C4-2B (cell line): ENCODE measurements around the gene MTM1.

Source experiments
- H3K27ac ChIP-seq: fragments of 450-650 bp; 2 replicates; pipeline ENCODE4 v1.5.1; 2017
- ZFX ChIP-seq: fragments of 450-650 bp; IDR thresholded peaks from 2 replicates; pipeline ENCODE4 v1.6.1; 2017
- TF ChIP-seq, protein P1 (sequence below): fragments of 450-650 bp; conservative IDR thresholded peaks from 2 replicates; pipeline ENCODE4 v1.5.1; 2017; ENCODE audit warnings: mild to moderate bottlenecking

Gene MTM1

DNA sequence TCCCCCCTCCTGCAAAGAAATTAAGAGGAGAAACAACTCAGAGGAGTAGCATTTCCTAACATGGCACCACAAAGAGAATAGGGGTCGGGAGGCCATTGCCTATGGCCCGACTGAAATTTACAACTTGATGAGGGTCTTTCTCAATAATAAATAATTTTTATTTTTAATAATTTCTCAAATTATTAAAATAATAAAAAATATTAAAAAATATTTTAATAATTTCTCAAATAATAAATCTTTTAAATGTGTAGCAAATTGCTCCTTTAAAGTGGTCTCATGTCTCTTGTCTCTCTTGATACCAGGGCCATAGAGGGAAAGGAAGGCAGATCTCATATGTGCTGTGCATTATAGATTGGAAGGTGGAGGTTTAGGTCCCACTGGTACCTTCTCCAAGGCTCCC lies 75.5 kb downstream of the MTM1 start:
- no peak for TF ChIP-seq ZFX
- TF ChIP-seq, protein P1, sequence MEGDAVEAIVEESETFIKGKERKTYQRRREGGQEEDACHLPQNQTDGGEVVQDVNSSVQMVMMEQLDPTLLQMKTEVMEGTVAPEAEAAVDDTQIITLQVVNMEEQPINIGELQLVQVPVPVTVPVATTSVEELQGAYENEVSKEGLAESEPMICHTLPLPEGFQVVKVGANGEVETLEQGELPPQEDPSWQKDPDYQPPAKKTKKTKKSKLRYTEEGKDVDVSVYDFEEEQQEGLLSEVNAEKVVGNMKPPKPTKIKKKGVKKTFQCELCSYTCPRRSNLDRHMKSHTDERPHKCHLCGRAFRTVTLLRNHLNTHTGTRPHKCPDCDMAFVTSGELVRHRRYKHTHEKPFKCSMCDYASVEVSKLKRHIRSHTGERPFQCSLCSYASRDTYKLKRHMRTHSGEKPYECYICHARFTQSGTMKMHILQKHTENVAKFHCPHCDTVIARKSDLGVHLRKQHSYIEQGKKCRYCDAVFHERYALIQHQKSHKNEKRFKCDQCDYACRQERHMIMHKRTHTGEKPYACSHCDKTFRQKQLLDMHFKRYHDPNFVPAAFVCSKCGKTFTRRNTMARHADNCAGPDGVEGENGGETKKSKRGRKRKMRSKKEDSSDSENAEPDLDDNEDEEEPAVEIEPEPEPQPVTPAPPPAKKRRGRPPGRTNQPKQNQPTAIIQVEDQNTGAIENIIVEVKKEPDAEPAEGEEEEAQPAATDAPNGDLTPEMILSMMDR: no peak
- H3K27ac ChIP-seq: no peak overlapping the region

DNA sequence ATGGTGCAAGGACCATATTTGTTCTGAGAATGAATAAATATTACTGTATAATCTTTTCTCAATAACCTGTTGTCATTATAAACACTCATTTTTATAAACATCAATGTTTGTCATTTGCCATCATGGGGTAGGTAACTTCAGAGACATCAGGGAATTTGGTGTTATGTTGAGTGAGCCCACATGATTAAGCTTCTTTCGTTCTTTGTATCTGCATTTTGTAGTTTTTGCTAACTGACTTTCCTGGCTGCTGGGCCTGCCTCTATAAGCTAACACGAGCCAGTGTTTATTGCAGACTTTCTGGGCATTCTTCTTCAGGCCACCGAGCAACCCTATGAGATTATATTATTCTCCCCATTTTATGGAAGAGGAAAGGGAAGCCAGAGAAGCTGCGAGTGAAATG lies 76.0 kb downstream of the MTM1 start:
- TF ChIP-seq, protein P1: no peak
- TF ChIP-seq ZFX: no peak
- H3K27ac ChIP-seq: no peak overlapping the region

DNA sequence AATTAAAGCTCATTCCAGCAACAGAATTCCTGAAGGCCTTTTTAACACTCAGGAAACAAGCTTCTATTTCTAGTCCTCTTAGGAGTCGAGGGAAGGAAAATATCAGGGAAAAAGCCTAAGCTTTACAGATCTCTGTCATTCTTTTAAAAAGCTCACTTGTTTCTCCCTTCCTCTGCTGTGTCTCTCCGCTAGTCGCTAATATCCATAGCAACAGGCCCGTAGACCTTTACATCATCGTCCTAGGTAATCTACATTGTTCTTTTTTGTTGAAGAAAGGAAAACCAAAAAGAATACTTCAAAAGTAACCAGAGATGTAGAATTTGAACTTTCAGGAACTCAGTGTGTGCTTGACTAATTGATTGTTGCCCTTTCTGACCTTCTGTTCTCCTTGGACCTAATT lies 78.9 kb downstream of the MTM1 start:
- H3K27ac ChIP-seq: no peak overlapping the region
- TF ChIP-seq, protein P1: no peak

DNA sequence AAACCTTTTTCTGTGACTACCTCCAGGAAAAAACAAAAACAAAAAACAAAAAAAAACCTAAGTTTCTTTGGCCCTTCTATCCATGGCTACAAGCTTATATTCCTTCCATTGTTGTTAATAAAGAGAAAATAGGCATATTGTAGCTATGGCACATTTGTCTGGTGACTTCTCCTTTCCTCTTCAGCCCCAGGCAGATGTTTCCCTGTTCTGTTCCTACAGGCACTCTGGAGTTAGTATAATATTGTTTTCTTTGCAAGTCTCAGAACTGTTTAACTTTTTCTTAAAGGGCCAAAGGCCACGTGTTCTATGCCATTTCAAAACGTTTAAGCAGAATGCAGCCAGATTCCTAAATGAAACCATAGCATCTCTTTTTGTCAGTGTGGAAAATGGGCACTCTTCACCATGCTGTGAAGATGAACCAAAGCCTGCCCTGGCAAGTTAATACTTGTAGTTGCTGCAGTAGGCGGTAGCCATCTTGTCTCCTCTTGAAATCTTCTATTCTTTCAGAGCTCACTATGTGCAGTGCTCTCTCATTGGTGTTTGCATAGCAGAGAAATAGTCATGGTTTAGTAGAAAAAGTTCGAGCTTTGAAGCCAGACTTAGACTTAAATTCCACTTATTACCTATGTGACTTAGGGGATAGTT lies 80.0 kb downstream of the MTM1 start:
- TF ChIP-seq ZFX: no peak
- TF ChIP-seq, protein P1: no peak
- no peak overlapping the region for H3K27ac ChIP-seq

DNA sequence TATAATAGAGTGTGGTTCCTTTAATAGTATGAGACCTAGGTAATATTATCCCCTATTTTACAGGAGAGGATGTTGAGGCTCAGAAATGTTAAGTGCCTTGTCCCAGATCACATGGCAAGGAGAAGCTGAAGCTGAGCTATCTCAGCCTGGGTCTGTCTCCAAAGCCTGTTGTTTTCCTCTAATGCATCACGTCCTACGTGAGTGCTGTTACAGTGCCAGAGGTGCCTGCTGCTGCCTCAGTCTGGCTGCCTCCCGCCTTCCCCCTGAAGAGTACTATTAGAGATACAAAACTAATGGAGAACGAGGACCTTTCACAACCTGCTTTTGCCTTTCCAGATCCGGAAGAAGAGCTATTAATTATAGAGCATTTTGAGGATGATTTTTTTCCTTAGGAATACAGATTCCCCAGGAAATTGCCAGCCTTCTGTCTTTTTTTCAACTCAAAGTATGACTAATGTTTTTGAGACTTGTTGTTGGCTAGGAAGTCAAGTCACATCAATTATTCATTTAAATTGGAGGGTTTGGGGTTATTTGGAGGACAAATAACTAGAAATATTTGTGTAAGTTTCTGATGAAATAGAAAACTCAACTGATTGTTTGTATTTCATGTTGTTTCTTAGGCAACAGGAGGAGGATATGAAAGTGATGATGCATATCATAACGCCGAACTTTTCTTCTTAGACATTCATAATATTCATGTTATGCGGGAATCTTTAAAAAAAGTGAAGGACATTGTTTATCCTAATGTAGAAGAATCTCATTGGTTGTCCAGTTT lies 80.9 kb downstream of the MTM1 start:
- no peak for TF ChIP-seq ZFX

DNA sequence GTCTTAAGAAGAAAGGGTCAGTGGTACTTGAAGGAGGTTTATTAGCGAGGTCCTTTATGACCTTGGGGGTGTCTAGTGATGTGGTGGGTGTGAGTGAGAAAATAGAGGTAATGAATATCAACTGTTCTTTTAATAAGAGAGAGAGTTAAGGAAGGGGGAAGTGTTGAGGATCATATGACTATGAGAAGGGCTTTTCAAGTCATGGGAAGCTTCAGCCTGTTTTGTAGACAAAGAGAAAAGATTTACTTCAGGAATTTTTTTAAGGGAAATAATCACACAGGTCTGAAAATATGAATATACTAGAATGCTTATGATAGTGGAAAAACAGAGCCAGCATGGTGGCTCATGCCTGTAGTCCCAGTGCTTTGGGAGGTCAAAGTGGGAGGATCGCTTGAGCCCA lies 83.5 kb downstream of the MTM1 start:
- TF ChIP-seq ZFX: no peak
- TF ChIP-seq, protein P1: no peak
- no peak overlapping the region for H3K27ac ChIP-seq

More for the DNA sequence above, 80.9 kb downstream of the MTM1 start:
- no peak overlapping the region for H3K27ac ChIP-seq

DNA sequence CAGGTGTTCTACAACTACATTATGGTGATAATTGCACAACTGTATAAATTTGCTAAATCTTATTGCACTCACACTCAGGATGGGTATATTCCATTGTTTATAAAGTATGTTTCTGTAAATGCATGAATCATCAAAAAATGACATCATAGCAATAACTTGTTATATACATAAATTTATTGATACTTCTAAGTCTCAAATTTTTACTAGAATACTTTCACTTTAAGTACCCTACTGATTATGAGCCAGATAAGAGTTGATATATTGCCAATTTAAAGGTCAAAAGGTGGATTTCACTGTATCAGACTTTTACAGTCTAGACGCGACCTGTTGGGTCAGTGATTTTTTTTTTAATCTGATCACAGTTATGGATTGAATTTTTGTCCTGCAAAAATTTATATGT lies 87.4 kb downstream of the MTM1 start:
- no peak overlapping the region for H3K27ac ChIP-seq

More for the DNA sequence above, 87.4 kb downstream of the MTM1 start:
- TF ChIP-seq, protein P1: no peak
- TF ChIP-seq ZFX: no peak
